Stimulated activated CD4-positive, alpha-beta T cell treated with anti-CD3 and anti-CD28 coated beads, Interleukin-15, amount 100 ng/mL, for 1 hour (primary cell): ENCODE measurements around the gene ZDHHC12.

Source experiments
- DNase-seq, 2 donors: peaks; one replicate each; pipeline ENCODE4 v3.0.0-alpha.2; 2020; ENCODE audit warnings: low read depth in 1 of 2, low spot score in 1 of 2

ZDHHC12 gene

DNA sequence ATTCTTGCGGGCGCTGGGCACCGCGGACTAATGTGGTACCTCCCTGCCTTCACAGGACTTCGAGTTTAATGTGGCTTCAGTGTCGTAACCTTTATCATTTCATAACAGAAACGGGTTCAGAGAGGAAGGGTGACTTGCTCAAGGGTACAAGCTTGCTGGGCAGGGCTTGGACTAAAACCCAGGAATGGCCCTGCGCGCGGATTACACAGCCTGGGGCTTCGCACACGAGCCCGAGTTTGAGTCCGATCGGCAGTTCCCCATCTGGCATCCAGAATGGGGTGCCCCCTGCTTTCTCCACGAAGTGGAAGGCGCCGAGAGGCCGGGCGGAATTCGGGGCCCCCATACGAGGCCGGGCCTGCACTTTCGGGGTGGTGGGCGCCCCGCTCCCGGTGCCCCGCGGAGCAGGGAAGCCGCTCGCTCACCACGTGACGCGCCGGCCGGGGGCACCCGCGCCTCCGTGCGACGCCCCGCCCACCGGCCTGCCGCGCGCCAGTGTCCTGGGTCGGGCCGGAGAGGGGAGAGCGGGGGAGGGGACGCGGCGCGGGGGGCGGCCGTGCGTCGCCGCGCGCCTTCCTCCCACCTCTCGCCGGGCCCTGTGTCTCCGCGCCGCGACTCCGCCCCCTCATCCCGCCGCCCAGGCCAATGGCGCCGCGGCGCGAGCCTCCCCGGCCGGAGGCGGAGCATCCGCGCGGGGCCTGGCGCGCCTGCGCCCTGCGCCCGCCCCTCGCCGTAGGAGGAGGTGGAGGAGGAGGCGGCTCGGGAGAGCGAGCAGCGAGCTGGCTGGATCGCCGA is 35.2 kb downstream of the ZDHHC12 start, which contains the start of gene SET:
TSS of gene SET (plus strand) at position 722 of the 792 bp plus-strand sequence. CDS start 361 bp downstream, outside the sequence.
- peak; percentile 87 to 91 for DNase-seq

DNA sequence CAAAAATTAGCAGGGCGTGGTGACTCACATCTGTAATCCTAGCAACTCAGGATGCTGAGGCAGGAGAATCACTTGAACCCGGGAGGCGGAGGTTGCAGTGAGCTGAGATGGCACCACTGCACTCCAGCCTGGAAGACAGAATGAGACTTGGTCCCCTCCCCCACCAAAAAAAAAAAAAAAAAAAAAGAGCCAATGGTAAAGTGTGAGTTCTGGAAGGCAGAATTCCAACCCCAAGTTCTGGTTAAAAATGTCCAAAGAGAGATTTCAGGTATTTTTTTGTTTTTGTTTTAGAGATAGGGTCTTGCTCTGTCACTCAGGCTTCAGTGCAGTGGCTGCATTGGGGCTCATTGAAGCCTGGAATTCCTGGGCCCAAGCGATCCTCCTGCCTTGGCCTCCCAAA is 36.5 kb downstream of the ZDHHC12 start:
- DNase-seq = no peak

DNA sequence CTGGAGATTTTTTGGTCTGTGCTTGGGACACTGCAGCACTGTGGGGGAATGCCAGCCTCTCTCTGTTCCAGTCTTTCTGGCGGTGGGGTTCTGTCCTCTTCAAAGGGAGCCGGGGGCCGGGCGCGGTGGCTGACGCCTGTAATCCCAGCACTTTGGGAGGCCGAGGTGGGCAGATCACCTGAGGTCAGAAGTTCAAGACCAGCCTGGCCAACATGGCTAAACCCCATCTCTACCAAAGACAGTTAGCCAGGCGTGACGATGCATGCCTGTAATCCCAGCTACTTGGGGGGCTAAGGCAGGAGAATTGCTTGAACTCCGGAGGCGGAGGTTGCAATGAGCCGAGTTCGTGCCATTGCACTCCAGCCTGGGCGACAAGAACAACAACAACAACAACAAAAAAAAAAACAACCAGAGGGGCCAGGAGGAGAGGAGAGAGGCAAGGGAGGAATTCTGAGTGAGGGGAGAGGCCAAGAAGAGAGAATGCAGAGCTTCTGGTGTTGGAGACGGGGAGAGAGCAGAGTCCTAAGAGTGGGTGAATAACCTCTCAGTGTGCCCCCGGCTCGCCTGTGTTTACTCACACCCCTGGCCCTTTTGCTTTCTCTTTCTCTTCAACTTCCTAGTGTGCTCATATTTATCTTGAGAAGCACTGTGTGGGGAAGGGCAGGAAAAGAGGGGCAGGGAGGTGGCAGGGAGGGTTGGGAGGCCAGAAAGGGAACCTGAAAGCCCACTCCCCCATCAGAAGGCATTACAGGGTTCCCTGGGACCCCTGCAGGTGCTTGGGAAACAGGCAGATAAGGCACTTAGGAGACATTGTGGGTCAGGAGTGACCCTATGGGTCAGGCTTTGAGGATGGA is 38.1 kb downstream of the ZDHHC12 start:
- peak in 1 of 2 donors; percentile 25 for DNase-seq

DNA sequence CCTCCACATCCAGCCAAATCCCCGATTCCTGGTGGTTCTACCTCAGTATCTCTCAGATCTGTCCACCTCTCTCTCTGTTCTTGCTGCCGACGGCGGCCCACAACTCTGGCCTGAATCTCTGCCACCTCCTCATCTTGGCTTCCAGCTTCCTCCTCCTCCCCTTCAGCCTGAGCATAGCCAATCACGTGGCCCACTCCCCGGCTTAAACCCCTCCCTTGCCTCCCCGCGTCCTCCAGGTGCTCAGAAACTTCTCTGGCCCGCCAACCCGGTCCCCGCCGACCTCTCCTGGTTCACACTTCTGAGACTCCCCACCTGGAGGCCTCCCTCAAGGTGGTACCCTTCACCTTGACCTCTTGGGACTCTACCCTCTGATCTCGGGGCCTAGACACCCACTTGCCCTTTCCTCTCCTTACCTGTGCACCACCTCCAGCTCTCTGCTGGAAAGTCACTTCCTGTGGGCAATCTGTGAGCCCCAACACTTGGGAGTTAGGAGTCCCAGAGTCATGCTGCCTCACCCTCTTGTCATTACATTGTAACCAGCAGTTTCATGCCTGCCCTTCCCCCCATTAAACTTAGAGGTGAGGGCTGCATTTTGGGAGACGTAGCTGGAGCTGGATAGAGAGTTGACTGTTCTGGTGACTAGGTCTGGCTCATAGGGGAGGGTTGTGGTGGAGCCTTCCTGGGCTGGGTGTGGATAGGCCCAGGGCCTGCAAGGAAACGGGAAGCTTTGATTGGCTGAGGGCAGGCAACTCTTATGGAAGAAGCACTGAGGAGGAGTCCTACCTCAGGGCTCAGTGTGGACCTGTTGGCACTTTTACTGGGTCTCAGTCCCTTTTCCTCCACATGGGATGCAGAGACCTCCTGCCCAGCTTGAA is 39.4 kb downstream of the ZDHHC12 start:
- DNase-seq = peak; percentile 42 to 48

DNA sequence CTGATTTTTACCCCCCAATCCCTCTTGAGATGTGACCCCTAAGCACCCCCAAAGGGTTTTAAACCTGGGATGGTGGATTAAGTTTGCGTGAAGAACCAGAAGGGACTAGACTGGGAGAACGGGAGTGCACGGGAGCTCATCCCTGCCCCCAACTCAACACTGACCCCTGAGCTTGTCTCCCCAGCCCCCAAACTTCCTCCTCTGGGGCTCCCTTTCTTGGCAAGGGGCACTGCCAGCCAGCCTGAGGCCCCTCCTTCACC is 39.9 kb downstream of the ZDHHC12 start:
- DNase-seq = no peak

DNA sequence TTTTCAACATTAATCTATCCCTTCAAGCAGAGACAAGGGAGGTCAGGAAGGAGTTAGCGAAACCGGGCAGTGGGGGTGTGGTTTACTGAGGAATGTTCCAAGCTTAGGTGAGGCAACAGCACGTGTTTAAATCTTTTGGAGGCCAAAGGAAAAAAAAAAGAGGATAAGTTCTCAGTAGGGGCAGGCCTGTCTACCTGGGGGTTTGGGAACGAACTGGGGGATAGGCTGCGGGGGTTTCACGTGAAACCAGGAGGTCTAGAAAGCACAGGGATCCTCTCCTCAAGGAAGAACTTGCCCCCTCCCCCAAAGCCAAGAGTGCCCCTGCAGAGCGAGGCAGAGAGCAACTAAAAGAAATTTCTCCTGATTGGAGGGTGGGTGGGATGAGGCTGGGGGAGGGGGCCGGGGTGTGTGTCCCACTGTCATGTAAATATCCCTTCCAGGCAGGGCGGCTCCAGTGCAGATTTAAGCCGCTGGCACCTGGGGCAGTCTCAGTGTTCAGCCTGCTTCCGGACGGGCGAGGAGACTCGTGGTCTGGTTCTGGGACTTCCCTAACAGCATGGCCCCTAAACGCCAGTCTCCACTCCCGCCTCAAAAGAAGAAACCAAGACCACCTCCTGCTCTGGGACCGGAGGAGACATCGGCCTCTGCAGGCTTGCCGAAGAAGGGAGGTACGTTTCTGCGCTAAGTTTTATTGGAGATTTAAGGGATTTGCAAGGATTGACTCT is 40.4 kb downstream of the ZDHHC12 start:
- DNase-seq = no peak

DNA sequence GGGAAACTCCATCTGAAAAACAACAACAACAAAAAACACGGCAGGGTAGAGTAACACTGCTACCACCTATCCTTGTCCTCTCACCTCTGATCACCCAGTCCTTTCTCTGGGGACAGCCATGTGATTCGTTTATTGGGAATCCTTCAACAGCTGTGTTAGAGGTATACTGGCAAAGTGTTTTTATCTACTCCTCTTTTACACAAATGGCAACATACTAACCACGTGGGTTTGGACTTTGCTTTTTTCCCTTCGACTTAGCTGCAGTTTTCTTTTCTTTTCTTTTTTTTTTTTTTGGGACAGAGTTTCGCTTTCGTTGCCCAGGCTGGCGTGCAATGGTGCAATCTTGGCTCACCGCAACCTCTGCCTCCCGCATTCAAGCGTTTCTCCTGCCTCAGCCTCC is 46.1 kb downstream of the ZDHHC12 start:
- DNase-seq = no peak

DNA sequence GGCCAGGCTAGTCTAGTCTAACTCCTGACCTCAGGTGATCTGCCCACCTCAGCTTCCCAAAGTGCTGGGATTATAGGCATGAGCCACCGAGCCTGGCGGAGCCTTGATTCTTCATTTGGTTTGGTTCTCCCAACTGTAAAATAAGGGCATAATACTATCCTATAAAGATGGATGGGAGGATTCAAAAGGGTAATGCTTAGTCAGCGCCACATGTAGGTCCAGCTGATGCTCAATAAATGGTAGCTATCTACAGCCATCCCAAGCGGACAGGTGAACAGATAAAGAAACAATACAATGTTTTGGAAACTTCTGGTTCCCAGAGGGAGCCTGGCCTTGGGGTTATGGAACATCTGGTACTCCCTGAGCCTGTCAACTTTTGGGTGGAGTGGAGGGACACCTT is 48.5 kb downstream of the ZDHHC12 start:
- DNase-seq = no peak
